GM23338 (cell line): ENCODE data around the gene PTPRO. TPM values are rescaled to one million over a fixed set of nuclear protein-coding genes. Genes with fewer than 3 reads are reported as not detected.

ENCODE experiments used
- ATAC-seq: fragments of 200-7000 bp; cut with Tn5 transposase; 3 replicates; pipeline ENCODE4 v1.9.1; 2020
- DNase-seq: peaks from one replicate; pipeline ENCODE4 v3.0.0-alpha.2; 2015; ENCODE audit warnings: low spot score
- H2AFZ ChIP-seq: fragments of 200-600 bp; sonication (generic); 2 replicates; pipeline ENCODE4 v1.8.0; 2016; ENCODE audit warnings: antibody characterized with exemption, mild to moderate bottlenecking, moderate library complexity
- H3F3A ChIP-seq: fragments of 200-600 bp; sonication (generic); replicated peaks from 2 replicates; pipeline ENCODE4 v1.8.0; 2017; ENCODE audit warnings: antibody characterized with exemption, mixed run types, low read depth
- H3K27ac ChIP-seq: fragments of 200-600 bp; sonication (generic); 2 replicates; pipeline ENCODE4 v1.6.1; 2016; ENCODE audit warnings: low read depth
- H3K27me3 ChIP-seq: fragments of 200-600 bp; sonication (generic); 2 replicates; pipeline ENCODE4 v1.8.0; 2016; ENCODE audit warnings: mild to moderate bottlenecking, mixed run types, moderate library complexity; ENCODE audit not compliant: insufficient read depth
- H3K36me3 ChIP-seq: fragments of 200-600 bp; sonication (generic); 2 replicates; pipeline ENCODE4 v1.8.0; 2016; ENCODE audit warnings: mild to moderate bottlenecking; ENCODE audit not compliant: insufficient read depth
- H3K4me1 ChIP-seq: fragments of 200-600 bp; sonication (generic); 2 replicates; pipeline ENCODE4 v1.8.0; 2016; ENCODE audit warnings: mild to moderate bottlenecking, moderate library complexity; ENCODE audit not compliant: insufficient read depth
- H3K4me2 ChIP-seq: fragments of 200-600 bp; sonication (generic); 2 replicates; pipeline ENCODE4 v1.7.1; 2017; ENCODE audit warnings: mixed run types
- H3K4me3 ChIP-seq: fragments of 200-600 bp; sonication (generic); 2 replicates; pipeline ENCODE4 v1.6.1; 2016; ENCODE audit warnings: mixed run types
- H3K79me2 ChIP-seq: fragments of 200-600 bp; sonication (generic); replicated peaks from 2 replicates; pipeline ENCODE4 v1.8.0; 2017; ENCODE audit warnings: mild to moderate bottlenecking; ENCODE audit not compliant: insufficient read depth
- H3K9me2 ChIP-seq: fragments of 200-600 bp; sonication (generic); 2 replicates; pipeline ENCODE4 v1.8.0; 2017; ENCODE audit not compliant: insufficient read depth
- H4K20me1 ChIP-seq: fragments of 200-600 bp; sonication (generic); replicated peaks from 2 replicates; pipeline ENCODE4 v1.8.0; 2017; ENCODE audit warnings: mild to moderate bottlenecking; ENCODE audit not compliant: insufficient read depth
- H3K27ac Mint-ChIP-seq: 2 replicates; pipeline ENCODE4 v1.8.0; 2020; ENCODE audit warnings: inconsistent platforms, mild to moderate bottlenecking, moderate library complexity, mixed read lengths
- H3K27me3 Mint-ChIP-seq: 3 replicates; pipeline ENCODE4 v1.8.0; 2022; ENCODE audit warnings: low read depth, mild to moderate bottlenecking, moderate library complexity, mixed read lengths, inconsistent platforms; ENCODE audit not compliant: insufficient read depth, poor library complexity
- H3K36me3 Mint-ChIP-seq: 3 replicates; pipeline ENCODE4 v1.8.0; 2021; ENCODE audit warnings: low read depth, mild to moderate bottlenecking, inconsistent platforms, moderate library complexity, mixed read lengths
- H3K4me1 Mint-ChIP-seq: 3 replicates; pipeline ENCODE4 v1.8.0; 2020; ENCODE audit warnings: mild to moderate bottlenecking, inconsistent platforms, mixed read lengths
- H3K4me3 Mint-ChIP-seq: 3 replicates; pipeline ENCODE4 v1.8.0; 2021; ENCODE audit warnings: moderate library complexity, mild to moderate bottlenecking, inconsistent platforms, mixed read lengths
- H3K9me3 Mint-ChIP-seq: 3 replicates; pipeline ENCODE4 v1.8.0; 2020; ENCODE audit warnings: moderate library complexity, mild to moderate bottlenecking, inconsistent platforms, mixed read lengths
- CREB1 ChIP-seq: fragments of 250-450 bp; sonication (Bioruptor Pico); IDR thresholded peaks from 2 replicates; pipeline ENCODE4 v1.5.0; 2020; ENCODE audit warnings: low read depth, mild to moderate bottlenecking, moderate library complexity
- CTCF ChIP-seq, 2 experiments: fragments of 200-600 bp in 1 of 2; sonication (generic) in 1 of 2; conservative IDR thresholded peaks; 2 replicates each; pipeline versions ENCODE4 v1.5.1 to v1.6.1; 2016 to 2017; ENCODE audit warnings: antibody characterized with exemption in 2 of 2, low read depth in 2 of 2, mild to moderate bottlenecking in 2 of 2, moderate library complexity in 1 of 2
- ETS1 ChIP-seq: IDR thresholded peaks from 2 replicates; pipeline ENCODE4 v1.6.1; 2016; ENCODE audit warnings: antibody characterized with exemption
- EZH2 ChIP-seq: fragments of 200-600 bp; sonication (generic); IDR thresholded peaks from one replicate; pipeline ENCODE4 v1.8.0; 2017; ENCODE audit warnings: antibody characterized with exemption, mild to moderate bottlenecking, low read depth; ENCODE audit not compliant: unreplicated experiment
- EZH2phosphoT487 ChIP-seq: fragments of 200-600 bp; sonication (generic); IDR thresholded peaks from one replicate; pipeline ENCODE4 v1.8.1; 2018; ENCODE audit warnings: antibody characterized with exemption; ENCODE audit not compliant: unreplicated experiment
- JUNB ChIP-seq: IDR thresholded peaks from one replicate; pipeline ENCODE4 v1.6.1; 2016; ENCODE audit warnings: antibody characterized with exemption; ENCODE audit not compliant: unreplicated experiment
- NANOG ChIP-seq: IDR thresholded peaks from 2 replicates; pipeline ENCODE4 v1.6.1; 2016; ENCODE audit warnings: antibody characterized with exemption, borderline replicate concordance
- POLR2AphosphoS5 ChIP-seq: IDR thresholded peaks from 2 replicates; pipeline ENCODE4 v1.6.1; 2016; ENCODE audit warnings: antibody characterized with exemption, low read depth
- REST ChIP-seq: IDR thresholded peaks from one replicate; pipeline ENCODE4 v1.6.1; 2018; ENCODE audit warnings: antibody characterized with exemption; ENCODE audit not compliant: unreplicated experiment
- STAT1 ChIP-seq: IDR thresholded peaks from one replicate; pipeline ENCODE4 v1.6.1; 2016; ENCODE audit warnings: antibody characterized with exemption; ENCODE audit not compliant: unreplicated experiment
- ZNF114 ChIP-seq: fragments of 250-450 bp; sonication (Bioruptor Pico); IDR thresholded peaks from 2 replicates; pipeline ENCODE4 v1.5.0; 2020; ENCODE audit warnings: mild to moderate bottlenecking, moderate library complexity
- ZNF331 ChIP-seq: fragments of 250-450 bp; sonication (Bioruptor Pico); IDR thresholded peaks from 2 replicates; pipeline ENCODE4 v1.5.0; 2020; ENCODE audit warnings: low read depth, mild to moderate bottlenecking, moderate library complexity
- ZNF462 ChIP-seq: fragments of 250-450 bp; sonication (Bioruptor Pico); IDR thresholded peaks from 2 replicates; pipeline ENCODE4 v1.5.0; 2020; ENCODE audit warnings: mild to moderate bottlenecking, moderate library complexity
- polyA plus RNA-seq: library from polyadenylated mRNA; unstranded; fragments of >200 nt; fragmentation: Nextera tagmentation; extraction: Ambion mirVana; gene quantifications from 2 replicates; pipeline ENCODE4 v1.2.1, GENCODE V29; 2016
- total RNA-seq: library from RNA; depleted of rRNA; stranded (reverse); fragments of >200 nt; shearing (Covaris generic); gene quantifications from 2 replicates; pipeline ENCODE4 v1.2.3, GENCODE V29; 2014

The PTPRO gene
- total and polyA plus RNA-seq, 2 experiments from 2014 or later = 1.4 to 1.5 TPM

DNA sequence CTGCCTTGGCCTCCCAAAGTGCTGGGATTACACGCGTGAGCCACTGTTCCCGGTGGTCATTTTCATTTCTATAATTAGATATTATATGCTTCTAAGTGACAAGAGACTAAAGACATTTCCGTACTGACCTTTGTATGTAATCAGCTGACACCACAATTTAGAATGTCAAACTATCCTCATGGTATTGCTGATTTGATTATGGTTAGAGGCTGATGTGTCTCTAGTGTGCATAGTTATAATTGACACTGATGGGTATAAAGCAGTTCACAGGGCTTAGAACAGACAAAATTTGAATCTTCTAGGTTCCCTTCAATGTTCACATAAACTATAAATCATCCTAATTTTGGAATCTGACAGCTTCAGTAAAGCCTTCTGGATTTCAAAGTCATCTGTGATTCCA is 192.7 kb downstream of the PTPRO start:
- H3K27me3 ChIP-seq = no peaks in the 10 kb centered on the region
- H3K27ac ChIP-seq = no peak overlapping the region
- H2AFZ ChIP-seq = no peak overlapping the region
- no peaks in the 10 kb centered on the region for H3K36me3 ChIP-seq
- H3K4me1 Mint-ChIP-seq = peaks cover 8% of the 10 kb centered on the region
- H3K9me3 Mint-ChIP-seq = peaks cover 8% of the 10 kb centered on the region; the same call in 2 of the 3 replicates
- peaks cover 8% of the 10 kb centered on the region for H3K36me3 Mint-ChIP-seq
- H4K20me1 ChIP-seq = no peaks in the 10 kb centered on the region
- no peak overlapping the region for H3K4me3 Mint-ChIP-seq
- no peaks in the 10 kb centered on the region for H3K4me1 ChIP-seq
- peaks cover 3% of the 10 kb centered on the region for H3K27me3 Mint-ChIP-seq
- no peaks in the 10 kb centered on the region for H3K79me2 ChIP-seq
- no peak overlapping the region for H3K4me2 ChIP-seq
- TF ChIP-seq EZH2 (no peak), STAT1 (no peak), CTCF (conservative IDR thresholded peaks at IDR 0.05; ENCODE audit: low read depth in 2 of 2) (no peak), NANOG (no peak), REST (no peak), ZNF114 (CRISPR knock-in tag) (no peak), EZH2phosphoT487 (no peak), ETS1 (no peak), JUNB (no peak), ZNF331 (CRISPR knock-in tag) (no peak), ZNF462 (no peak), POLR2AphosphoS5 (no peak), CREB1 (CRISPR knock-in tag) (no peak)
- no peaks in the 10 kb centered on the region for H3K9me2 ChIP-seq
- DNase-seq (no peak), ATAC-seq (no peak)
- H3F3A ChIP-seq = no peaks in the 10 kb centered on the region
- H3K27ac Mint-ChIP-seq = no peak overlapping the region
- H3K4me3 ChIP-seq = no peak overlapping the region
